CD14-positive monocyte (primary cell): ENCODE measurements around the gene STK32C. TPM values are rescaled to one million over a fixed set of nuclear protein-coding genes. Genes with fewer than 3 reads are reported as not detected.

Experiments
- DNase-seq, 3 donors: peaks; one replicate each; pipeline ENCODE4 v3.0.0-alpha.2; 2011 to 2022
- H2AFZ ChIP-seq: 2 replicates; pipeline ENCODE4 v1.6.0; 2012; ENCODE audit warnings: mild to moderate bottlenecking, low read depth, low read length, inconsistent platforms; ENCODE audit not compliant: insufficient read depth, poor library complexity, severe bottlenecking
- H3K27ac ChIP-seq, 2 donors: 1 replicate in 1 of 2; 2 replicates in 1 of 2; pipeline ENCODE4 v1.5.1; 2012 to 2013; ENCODE audit warnings: low read length in 2 of 2, control low read depth in 1 of 2, inconsistent platforms in 1 of 2, low read depth in 1 of 2, mild to moderate bottlenecking in 1 of 2
- H3K27me3 ChIP-seq, 2 donors: one replicate each; pipeline versions ENCODE4 v1.6.0 to v1.6.1; 2011 to 2013; ENCODE audit warnings: low read length in 2 of 2; ENCODE audit not compliant: control insufficient read depth in 2 of 2, insufficient read depth in 2 of 2
- H3K36me3 ChIP-seq, 2 donors: replicated peaks in 1 of 2; 1 replicate in 1 of 2; 2 replicates in 1 of 2; pipeline versions ENCODE4 v1.5.1 to v1.6.1; 2012 to 2013; ENCODE audit warnings: low read length in 2 of 2, control low read depth in 1 of 2, inconsistent platforms in 1 of 2, mild to moderate bottlenecking in 1 of 2; ENCODE audit not compliant: insufficient read depth in 2 of 2, control insufficient read depth in 1 of 2
- H3K4me1 ChIP-seq, 2 donors: 1 replicate in 1 of 2; 2 replicates in 1 of 2; pipeline versions ENCODE4 v1.5.1 to v1.6.1; 2012 to 2013; ENCODE audit warnings: low read length in 2 of 2, control low read depth in 1 of 2, inconsistent platforms in 1 of 2, mild to moderate bottlenecking in 1 of 2, moderate library complexity in 1 of 2; ENCODE audit not compliant: insufficient read depth in 2 of 2, control insufficient read depth in 1 of 2
- H3K4me2 ChIP-seq: replicated peaks from 2 replicates; pipeline ENCODE3; 2012; ENCODE audit warnings: low read length, moderate library complexity, mild to moderate bottlenecking; ENCODE audit not compliant: poor library complexity, severe bottlenecking; ENCODE audit errors: extremely low read depth
- H3K4me3 ChIP-seq, 3 experiments: fragments of 200-600 bp in 1 of 3; sonication (generic) in 1 of 3; replicated peaks in 1 of 3; 1 replicate in 2 of 3; 2 replicates in 1 of 3; pipeline ENCODE4 v1.5.1; 2011 to 2013; ENCODE audit warnings: low read length in 3 of 3, mild to moderate bottlenecking in 3 of 3, control low read depth in 2 of 3, low read depth in 2 of 3, inconsistent platforms in 1 of 3, moderate library complexity in 1 of 3
- H3K79me2 ChIP-seq: 2 replicates; pipeline ENCODE4 v1.6.0; 2012; ENCODE audit warnings: mild to moderate bottlenecking, control low read depth, inconsistent platforms, low read length, moderate library complexity; ENCODE audit not compliant: insufficient read depth
- H3K9ac ChIP-seq: 2 replicates; pipeline ENCODE4 v1.6.0; 2017; ENCODE audit warnings: low read length, mild to moderate bottlenecking; ENCODE audit not compliant: insufficient read depth, poor library complexity, severe bottlenecking
- H3K9me3 ChIP-seq, 2 donors: replicated peaks in 1 of 2; 1 replicate in 1 of 2; 2 replicates in 1 of 2; pipeline versions ENCODE4 v1.5.1 to v1.6.1; 2012 to 2013; ENCODE audit warnings: low read length in 2 of 2, control low read depth in 1 of 2; ENCODE audit not compliant: control insufficient read depth in 1 of 2, insufficient read depth in 1 of 2
- H4K20me1 ChIP-seq: 2 replicates; pipeline ENCODE4 v1.6.0; 2012; ENCODE audit warnings: mild to moderate bottlenecking, low read length, control low read depth, moderate library complexity; ENCODE audit not compliant: insufficient read depth
- H3K27ac Mint-ChIP-seq, 7 donors: one replicate each; pipeline ENCODE4 v1.8.0; 2020; ENCODE audit warnings: mild to moderate bottlenecking in 7 of 7, mixed read lengths in 7 of 7, moderate library complexity in 6 of 7, inconsistent platforms in 2 of 7
- H3K27me3 Mint-ChIP-seq, 3 donors: one replicate each; pipeline ENCODE4 v1.8.0; 2021 to 2022; ENCODE audit warnings: low read depth in 3 of 3, mild to moderate bottlenecking in 3 of 3, mixed read lengths in 3 of 3, moderate library complexity in 3 of 3, inconsistent platforms in 1 of 3
- H3K36me3 Mint-ChIP-seq, 2 donors: one replicate each; pipeline ENCODE4 v1.8.0; 2020; ENCODE audit warnings: mixed read lengths in 2 of 2, inconsistent platforms in 1 of 2, mild to moderate bottlenecking in 1 of 2
- H3K4me1 Mint-ChIP-seq: one replicate; pipeline ENCODE4 v1.8.0; 2020; ENCODE audit warnings: mild to moderate bottlenecking, mixed read lengths
- H3K4me3 Mint-ChIP-seq, 2 donors: one replicate each; pipeline ENCODE4 v1.8.0; 2020; ENCODE audit warnings: mild to moderate bottlenecking in 2 of 2, mixed read lengths in 2 of 2, moderate library complexity in 1 of 2
- H3K9me3 Mint-ChIP-seq, 7 donors: one replicate each; pipeline ENCODE4 v1.8.0; 2020 to 2022; ENCODE audit warnings: mixed read lengths in 7 of 7, mild to moderate bottlenecking in 6 of 7, moderate library complexity in 6 of 7, inconsistent platforms in 2 of 7
- CTCF ChIP-seq: fragments of 200-600 bp; IDR thresholded peaks from one replicate; pipeline ENCODE4 v1.8.0; 2022; ENCODE audit warnings: antibody characterized with exemption, mild to moderate bottlenecking
- WGBS: methylation state at CpG from one replicate; pipeline ENCODE4 v1.1.5; 2013; ENCODE audit warnings: missing lambda C conversion rate; ENCODE audit not compliant: insufficient coverage; 5-methylcytosine and 5-hydroxymethylcytosine counted together
- intact Hi-C, 2 donors: fragments of 100-400 bp; cut with micrococcal nuclease; formaldehyde crosslinking; loops; one replicate each; pipeline versions ENCODE4 v1.15.0 to v1.15.1; 2023
- polyA plus RNA-seq, 3 donors: library from polyadenylated mRNA; depleted of rRNA in 1 of 3; unstranded in 2 of 3; stranded (reverse) in 1 of 3; fragments of 300-500 nt in 2 of 3; fragments of >200 nt in 1 of 3; fragmentation: Illumina TruSeq in 2 of 3; gene quantifications; 1 replicate in 2 of 3; 2 replicates in 1 of 3; pipeline ENCODE4 v1.2.3, GENCODE V29; 2012 to 2021

STK32C gene
- polyA plus RNA-seq, 3 donors, result 13.6 to 22.8 (median 18.4) TPM

DNA sequence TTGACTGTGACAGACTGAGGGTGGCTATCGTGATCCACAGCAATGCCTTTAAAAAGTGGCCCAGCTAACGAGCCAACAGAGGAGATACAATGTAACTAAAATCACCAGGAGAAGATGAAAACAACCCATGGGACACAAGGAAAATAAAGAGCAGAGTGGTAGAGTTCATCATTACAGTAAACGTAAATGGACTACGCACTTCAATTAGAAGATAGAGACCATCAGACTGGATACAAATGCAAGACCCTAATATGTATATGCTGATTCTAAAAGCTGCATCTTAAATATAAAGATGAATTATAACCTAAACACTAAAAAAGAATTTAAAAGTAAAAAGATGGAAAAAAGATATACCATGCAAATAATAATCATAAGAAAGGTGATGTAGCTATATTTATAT lies 6.6 kb upstream of the STK32C start:
- no peak overlapping the region for H3K4me2 ChIP-seq
- H3K79me2 ChIP-seq, result no peaks in the 10 kb centered on the region
- no peak overlapping the region for H2AFZ ChIP-seq
- no peak overlapping the region for H3K4me3 ChIP-seq
- peaks cover under 1 to 2% of the 10 kb centered on the region in 2 donors for H3K4me1 ChIP-seq
- Mint-ChIP-seq H3K27me3 (peaks cover 3 to 13% (median 8%) of the 10 kb centered on the region in 3 donors), H3K9me3 (peaks cover 0 to 6% (median 4%) of the 10 kb centered on the region in 7 donors), H3K27ac (no peak overlapping the region), H3K4me3 (no peak overlapping the region), H3K36me3 (peaks cover 0 to 2% of the 10 kb centered on the region in 2 donors), H3K4me1 (peaks cover under 1% of the 10 kb centered on the region)
- no peaks in the 10 kb centered on the region for H4K20me1 ChIP-seq
- H3K27me3 ChIP-seq, result peaks cover 0 to 9% of the 10 kb centered on the region in 2 donors
- no peak overlapping the region for H3K27ac ChIP-seq
- H3K36me3 ChIP-seq, result no peaks in the 10 kb centered on the region
- intact Hi-C loops, result loop anchor here in 1 of 2 donors (5.0 kb wide), 1 partner anchor 223 kb away; the partner anchor contains the start of gene INPP5A
- no peak for DNase-seq
- no peak overlapping the region for H3K9ac ChIP-seq
- 100% methylated on average over 2 of the region's 4 CpGs for WGBS
- H3K9me3 ChIP-seq, result peaks cover 0 to 7% of the 10 kb centered on the region in 2 donors
- TF ChIP-seq CTCF, result no peak

GRCh38 chr10:132313865-132314264 lies 6.1 kb upstream of the STK32C start:
- Mint-ChIP-seq H3K4me1 (peaks cover 4% of the 10 kb centered on the region), H3K36me3 (peaks cover 0 to 2% of the 10 kb centered on the region in 2 donors), H3K9me3 (peaks cover 0 to 6% (median 4%) of the 10 kb centered on the region in 7 donors), H3K27me3 (peaks cover 8 to 16% (median 13%) of the 10 kb centered on the region in 3 donors), H3K4me3 (no peak overlapping the region), H3K27ac (no peak overlapping the region)
- Histone ChIP-seq H3K9me3 (peaks cover 0 to 7% of the 10 kb centered on the region in 2 donors), H3K27me3 (peaks cover 0 to 13% of the 10 kb centered on the region in 2 donors), H3K36me3 (no peaks in the 10 kb centered on the region), H3K9ac (no peak overlapping the region), H3K4me1 (peaks cover 4% of the 10 kb centered on the region in 2 donors), H3K79me2 (no peaks in the 10 kb centered on the region), H4K20me1 (no peaks in the 10 kb centered on the region), H3K4me3 (no peak overlapping the region), H2AFZ (no peak overlapping the region), H3K27ac (no peak overlapping the region), H3K4me2 (no peak overlapping the region)
- 100% methylated on average over 1 of the region's 6 CpGs for WGBS
- intact Hi-C loops, result loop anchor here in 1 of 2 donors (5.0 kb wide), 1 partner anchor 223 kb away; the partner anchor contains the start of gene INPP5A
- no peak for DNase-seq
- TF ChIP-seq CTCF, result no peak
